Adrenal gland (tissue), 5 donors: ENCODE data around the gene CLCN7.

ENCODE experiments used
- CTCF ChIP-seq, 6 experiments: fragments of 450-650 bp in 4 of 6; fragments of 200-600 bp in 2 of 6; sonication (generic) in 1 of 6; IDR thresholded peaks; 1 replicate in 5 of 6; 2 replicates in 1 of 6; pipeline versions ENCODE4 v1.5.1 to v1.8.0; 2016 to 2021; ENCODE audit warnings: antibody characterized with exemption in 6 of 6, mild to moderate bottlenecking in 2 of 6, moderate library complexity in 1 of 6
- POLR2A ChIP-seq, 2 donors: fragments of 450-650 bp; IDR thresholded peaks; one replicate each; pipeline ENCODE4 v1.6.1; 2017; ENCODE audit warnings: antibody characterized with exemption in 2 of 2, mild to moderate bottlenecking in 2 of 2, moderate library complexity in 1 of 2
- donor health status: DM: no; HTN: no; CAD: no.

GRCh38 chr16:1512774-1513173 is 37.9 kb upstream of the CLCN7 start:
- TF ChIP-seq CTCF (IDR thresholded peaks at IDR 0.05) (no peak), POLR2A (IDR thresholded peaks at IDR 0.05) (no peak)
